Lower leg skin (tissue), 3 donors: ENCODE data around the gene MCF2L2.

ENCODE experiments used
- POLR2A ChIP-seq, 2 donors: fragments of 450-650 bp; IDR thresholded peaks; one replicate each; pipeline ENCODE4 v1.6.1; 2016 to 2017; ENCODE audit warnings: antibody characterized with exemption in 2 of 2, mild to moderate bottlenecking in 1 of 2, moderate library complexity in 1 of 2
- TF ChIP-seq, protein P1 (sequence below), 3 donors: fragments of 450-650 bp; IDR thresholded peaks; one replicate each; pipeline ENCODE4 v1.5.1; 2016; ENCODE audit warnings: antibody characterized with exemption in 3 of 3, mild to moderate bottlenecking in 3 of 3, moderate library complexity in 2 of 3

- TF ChIP-seq, protein P1, sequence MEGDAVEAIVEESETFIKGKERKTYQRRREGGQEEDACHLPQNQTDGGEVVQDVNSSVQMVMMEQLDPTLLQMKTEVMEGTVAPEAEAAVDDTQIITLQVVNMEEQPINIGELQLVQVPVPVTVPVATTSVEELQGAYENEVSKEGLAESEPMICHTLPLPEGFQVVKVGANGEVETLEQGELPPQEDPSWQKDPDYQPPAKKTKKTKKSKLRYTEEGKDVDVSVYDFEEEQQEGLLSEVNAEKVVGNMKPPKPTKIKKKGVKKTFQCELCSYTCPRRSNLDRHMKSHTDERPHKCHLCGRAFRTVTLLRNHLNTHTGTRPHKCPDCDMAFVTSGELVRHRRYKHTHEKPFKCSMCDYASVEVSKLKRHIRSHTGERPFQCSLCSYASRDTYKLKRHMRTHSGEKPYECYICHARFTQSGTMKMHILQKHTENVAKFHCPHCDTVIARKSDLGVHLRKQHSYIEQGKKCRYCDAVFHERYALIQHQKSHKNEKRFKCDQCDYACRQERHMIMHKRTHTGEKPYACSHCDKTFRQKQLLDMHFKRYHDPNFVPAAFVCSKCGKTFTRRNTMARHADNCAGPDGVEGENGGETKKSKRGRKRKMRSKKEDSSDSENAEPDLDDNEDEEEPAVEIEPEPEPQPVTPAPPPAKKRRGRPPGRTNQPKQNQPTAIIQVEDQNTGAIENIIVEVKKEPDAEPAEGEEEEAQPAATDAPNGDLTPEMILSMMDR (IDR thresholded peaks at IDR 0.05), result no peak
- TF ChIP-seq POLR2A (IDR thresholded peaks at IDR 0.05), result no peak
Measured at GRCh38 chr3:183460081-183461055, 31.9 kb upstream of the MCF2L2 start.
